ENCODE data around the gene CCND3.

The CCND3 gene

DNA sequence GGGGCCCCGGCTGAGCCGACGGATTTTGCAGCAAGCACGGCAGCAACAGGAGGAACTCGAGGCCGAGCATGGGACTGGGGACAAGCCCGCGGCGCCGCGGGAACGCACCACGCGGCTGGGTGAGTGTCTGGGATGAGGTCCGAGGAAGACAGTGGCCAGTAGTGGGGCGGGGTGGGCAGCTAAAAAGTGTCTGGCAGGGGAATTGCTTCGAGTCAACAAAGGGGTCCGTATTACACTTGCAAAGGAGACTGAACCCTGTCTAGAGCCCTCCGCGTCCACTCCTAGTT is 20.0 kb downstream of the CCND3 start:
- DNase-seq (ENCODE audit: low read depth): no peak

DNA sequence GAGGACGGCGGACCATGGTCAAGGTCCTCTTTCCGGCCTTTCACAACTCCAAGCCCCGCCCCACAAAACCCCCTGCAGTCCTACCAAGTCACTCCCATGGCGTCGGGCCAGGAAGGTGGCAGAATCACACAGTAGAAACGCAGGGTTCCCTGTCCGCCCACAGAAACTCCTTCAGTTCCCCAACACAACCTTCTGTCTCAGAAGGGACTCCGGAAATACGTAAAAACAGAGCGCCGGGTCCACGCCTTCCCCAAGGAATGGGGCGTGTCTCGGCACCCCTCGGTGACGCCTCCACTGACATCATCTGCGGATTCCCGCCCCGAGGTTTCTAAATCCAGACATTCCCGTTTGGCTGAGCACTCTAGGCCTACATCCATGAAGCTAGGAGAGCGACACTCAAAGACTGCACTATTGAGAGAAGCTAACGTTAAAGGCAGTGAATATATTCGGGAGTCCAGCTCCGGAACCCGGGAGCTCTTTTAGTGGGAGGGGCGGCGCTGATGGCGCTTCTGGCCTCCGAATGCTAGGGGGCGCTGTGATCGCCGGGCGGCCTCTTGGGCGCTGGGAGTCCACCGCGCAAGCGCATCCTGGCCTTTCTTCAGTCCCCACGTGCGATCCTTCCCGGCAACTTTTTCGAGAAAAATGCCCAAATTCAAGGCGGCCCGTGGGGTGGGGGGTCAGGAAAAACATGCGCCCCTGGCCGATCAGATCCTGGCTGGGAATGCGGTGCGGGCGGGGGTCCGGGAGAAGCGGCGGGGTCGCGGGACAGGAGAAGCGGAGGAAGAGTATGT is 20.5 kb downstream of the CCND3 start, which contains the start of the genes BYSL and MED20:
Gene BYSL (plus strand): TSS at position 579 of the 791 bp plus-strand sequence. CDS start 64 bp downstream, at position 643.
Gene MED20 (minus strand): TSS at position 219 of the 791 bp plus-strand sequence. CDS start 121 bp downstream, at position 98.
- DNase-seq (ENCODE audit: low read depth): peak; percentile 92

DNA sequence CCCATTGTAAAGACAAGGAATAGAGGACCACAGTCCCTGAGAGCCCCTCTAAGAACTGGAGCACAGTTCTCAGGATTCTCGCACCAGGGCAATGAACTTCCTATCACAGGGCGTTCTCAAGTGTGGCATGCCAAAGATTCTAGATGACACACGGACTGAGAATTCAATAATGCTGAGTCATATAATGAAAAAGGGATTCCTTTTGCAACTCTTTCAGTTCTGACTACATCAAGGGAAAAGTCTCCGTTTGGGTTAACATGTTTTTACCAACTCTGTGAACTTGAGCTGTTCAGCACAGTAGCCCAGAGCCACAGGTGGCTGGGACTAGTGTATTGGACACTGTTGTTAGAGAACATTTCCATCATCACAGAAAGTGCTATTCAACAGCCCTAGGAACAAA is 24.1 kb downstream of the CCND3 start:
- no peak for DNase-seq (ENCODE audit: low read depth)

DNA sequence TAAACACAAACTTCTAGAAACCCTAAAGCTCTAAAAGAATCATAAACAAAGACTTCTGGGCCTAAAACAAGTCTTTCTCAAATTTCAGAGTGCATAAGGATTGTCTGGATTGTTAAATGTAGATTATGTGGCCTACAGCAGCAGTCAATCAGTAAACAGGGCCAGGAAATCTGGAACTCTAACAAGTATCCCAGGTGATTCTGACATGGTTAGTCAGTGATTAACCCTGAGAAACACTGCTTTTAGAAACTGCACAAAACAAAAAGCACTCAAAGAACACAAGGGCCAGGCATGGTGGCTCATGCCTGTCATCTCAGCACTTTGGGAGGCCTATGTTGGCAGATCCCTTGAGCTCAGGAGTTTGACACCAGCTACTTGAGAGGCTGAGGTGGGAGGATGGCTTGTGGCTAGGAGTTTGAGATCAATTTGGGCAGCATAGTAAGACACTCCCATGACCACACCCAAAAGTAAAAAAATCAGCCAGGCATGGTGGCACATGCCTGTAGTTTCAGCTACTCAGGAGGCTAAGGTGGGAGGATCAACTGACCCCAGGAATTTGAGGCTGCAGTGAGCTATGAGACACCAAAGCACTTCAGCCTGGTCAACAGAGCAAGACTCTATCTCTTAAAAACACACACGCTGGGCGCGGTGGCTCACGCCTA is 26.6 kb downstream of the CCND3 start:
- no peak for DNase-seq (ENCODE audit: low read depth)

DNA sequence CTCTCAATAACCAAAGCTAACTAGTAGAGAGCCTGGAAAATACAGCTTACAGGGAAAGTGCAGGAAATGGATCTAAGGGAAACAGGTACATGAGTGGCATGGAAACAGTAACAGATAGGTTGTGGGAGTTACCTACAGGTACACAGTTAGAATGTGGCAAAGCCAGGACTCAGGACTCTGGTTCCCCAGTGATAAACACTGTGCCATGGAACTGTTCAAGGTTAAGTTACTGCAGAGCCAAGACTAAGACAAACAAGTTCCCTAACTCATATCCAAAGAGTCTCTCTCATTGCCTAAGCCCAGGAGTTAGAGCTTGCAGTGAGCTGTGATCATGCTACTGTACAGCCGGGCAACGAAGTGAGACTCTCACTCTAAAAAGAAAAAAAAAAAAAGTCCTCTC is 27.3 kb downstream of the CCND3 start:
- no peak for DNase-seq (ENCODE audit: low read depth)

DNA sequence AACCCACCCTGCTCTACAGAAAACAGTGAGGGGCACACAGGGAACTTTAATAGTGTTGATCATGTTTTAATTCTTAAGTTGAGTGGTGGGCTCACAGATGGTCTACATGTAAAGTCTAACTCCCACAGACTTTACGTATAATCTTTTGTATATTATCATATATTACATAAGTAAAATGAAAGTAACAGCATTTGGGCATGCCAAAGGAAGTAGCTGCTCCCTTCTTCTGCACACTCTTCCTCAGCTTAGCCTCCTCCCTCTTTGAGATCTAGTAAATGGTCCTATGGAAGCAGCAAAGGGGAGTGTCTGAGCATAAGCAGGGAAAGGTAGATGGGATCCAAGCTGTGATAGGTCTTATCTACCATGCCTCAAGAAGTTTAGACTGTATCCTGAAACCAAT is 31.9 kb downstream of the CCND3 start:
- DNase-seq (ENCODE audit: low read depth): no peak

DNA sequence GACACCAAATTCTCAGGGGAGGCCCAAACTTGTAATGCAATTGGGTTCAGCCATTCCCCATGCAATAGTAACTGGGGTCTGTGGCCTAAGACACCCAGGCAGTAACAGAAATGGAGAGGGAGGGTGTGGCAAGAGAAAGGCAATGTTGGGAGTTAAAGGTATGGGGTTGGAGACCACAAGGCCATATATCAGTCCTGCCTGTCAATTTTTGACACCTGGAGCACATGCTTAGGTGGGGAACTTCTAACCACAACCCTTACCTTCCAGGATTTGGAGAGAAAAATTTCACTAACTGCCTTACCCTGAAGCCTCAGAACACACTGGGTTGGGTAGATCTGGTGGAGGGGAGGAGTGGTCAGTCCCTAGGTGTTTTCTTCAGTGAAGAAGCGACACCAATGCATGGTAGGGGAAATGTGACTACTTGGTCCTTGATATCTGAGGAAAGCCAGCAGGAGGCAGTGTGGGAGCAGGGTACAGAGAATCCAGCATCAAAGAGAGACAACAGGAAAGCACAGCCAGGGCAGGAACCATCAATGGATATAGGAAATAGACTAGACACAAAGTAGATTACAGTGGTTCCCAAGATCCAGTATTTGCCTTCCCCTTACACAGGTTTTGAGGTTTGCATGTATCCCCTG is 39.6 kb downstream of the CCND3 start:
- DNase-seq (ENCODE audit: low read depth): peak; percentile 37

DNA sequence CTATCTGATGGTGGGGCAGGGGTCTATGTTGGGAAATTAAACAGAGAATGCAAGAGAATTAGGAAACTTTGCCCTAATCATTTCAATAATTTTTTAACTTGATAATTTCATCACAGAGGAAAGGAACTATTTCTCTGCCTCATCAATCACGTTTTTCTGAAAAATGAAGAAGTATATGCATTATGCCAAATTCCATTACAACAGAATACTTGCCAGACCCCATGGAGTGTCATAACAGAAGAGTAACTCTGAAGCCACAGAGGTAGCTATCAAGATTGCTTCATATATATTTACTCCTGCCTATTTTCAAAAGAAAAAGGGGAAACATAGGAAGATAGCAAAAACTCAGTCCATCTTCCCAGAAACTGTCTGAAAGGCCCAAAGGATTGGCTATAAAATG is 40.7 kb downstream of the CCND3 start:
- DNase-seq (ENCODE audit: low read depth): no peak

DNA sequence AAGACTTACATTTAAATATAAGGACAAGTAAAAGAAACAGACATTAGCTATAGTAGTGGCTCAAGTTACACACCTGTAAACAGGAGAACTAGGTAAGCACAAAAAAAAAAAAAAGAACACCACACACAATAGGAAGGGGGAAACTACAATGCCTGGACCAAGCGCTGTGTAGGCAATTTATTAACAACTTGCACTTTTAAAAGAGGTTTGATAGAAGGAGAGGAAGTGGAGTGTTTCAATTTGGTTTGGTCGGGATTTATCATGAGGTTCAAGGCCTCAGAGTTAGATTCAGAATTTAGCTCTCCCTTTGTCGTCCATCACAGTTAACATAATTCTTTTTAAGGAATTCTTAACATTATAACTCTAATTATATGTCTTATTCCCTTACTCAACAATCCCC is 45.3 kb downstream of the CCND3 start:
- no peak for DNase-seq (ENCODE audit: low read depth)

DNA sequence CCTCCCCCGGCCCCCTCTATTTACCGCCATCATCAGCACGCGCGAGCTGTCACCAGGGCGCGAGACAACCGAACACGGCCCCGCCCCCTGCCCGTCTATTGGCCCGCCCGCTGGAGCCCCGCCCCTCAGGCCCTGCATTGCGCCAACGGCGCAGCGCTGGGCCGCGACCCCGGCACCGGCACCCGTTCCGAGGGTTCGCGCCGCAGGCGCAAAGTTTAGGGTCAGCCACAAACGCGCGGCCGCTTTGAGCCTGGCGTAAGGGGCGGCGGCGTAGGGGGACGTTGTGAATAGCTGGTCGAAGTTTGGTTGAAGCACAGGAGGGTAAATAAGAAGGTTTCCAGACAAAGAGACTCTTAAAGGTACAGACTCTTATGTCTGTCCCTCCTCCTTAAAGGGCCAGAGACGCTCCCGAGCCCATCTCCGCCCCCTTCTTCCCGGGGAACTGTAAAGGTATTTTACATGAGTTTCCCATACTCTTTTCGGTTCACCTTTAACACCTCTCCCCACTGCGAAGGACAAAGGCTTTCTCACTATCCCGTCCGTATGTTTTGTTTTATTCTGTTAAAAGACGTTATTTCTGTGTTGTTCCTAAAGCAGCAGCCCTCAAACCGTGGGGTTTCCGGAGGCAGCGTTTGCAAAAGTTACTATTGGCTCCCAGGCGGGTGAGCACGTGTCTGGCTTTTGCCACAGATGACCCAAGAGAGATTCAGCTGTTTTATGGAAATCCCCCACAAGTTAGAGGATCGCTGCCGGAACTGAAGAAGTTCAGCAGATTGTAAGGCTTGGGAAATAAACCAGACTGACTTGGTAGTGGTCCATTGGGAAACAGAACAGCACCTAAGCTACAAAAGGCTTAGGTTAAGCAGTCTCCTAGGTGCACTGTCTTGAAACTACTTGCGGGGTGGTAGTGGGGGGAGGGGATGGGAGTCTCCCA is 46.0 kb downstream of the CCND3 start, which contains the start of gene USP49:
Gene USP49 (minus strand): TSS at position 76 of the 934 bp plus-strand sequence. CDS start 88,392 bp downstream, outside the sequence.
- DNase-seq (ENCODE audit: low read depth): peak; percentile 89

DNA sequence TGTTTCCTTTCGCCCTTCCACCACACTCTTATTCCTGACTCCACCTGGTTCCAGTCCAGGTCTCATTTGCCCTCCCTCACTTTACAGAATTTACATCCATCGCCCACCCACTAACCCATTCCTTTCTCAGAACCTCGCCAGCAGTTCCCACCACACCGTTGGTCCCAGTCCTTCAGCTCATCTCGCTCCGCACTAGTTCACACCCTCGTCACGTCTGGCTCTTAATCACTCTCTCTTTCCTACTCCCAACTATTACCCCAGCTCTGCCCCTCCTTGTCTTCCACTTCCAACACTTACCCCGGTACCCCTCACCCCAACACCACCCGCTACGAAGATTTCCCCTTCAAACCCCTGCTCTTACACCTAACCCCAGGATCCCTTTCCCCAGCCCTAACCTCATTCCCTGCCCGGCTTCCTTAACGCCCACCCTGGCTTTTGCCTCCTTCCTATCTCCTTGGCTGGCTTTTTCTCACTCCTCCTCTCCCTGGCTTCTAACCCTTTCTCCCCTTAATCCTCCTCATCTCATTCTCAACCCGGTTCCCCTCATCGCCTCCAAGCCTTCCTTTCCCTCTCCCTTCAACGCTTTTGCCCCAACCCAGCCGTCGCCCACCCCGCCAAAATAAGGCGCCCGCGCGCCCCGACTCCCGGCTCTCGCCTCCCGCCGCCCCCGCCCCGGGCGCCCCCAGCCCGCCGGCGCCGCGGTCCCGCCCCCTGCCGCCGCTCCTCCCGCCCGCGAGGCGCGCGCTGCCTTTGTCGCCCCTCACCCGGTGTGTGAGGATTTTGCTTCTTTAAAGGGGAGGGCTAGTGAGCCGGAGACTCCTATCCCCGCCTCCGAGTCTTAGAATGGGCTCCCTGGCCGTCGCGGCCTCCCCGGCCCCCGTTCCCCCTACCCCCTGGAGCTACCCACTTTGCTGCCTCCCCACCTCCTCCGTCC is 47.0 kb downstream of the CCND3 start:
- DNase-seq (ENCODE audit: low read depth): no peak

DNA sequence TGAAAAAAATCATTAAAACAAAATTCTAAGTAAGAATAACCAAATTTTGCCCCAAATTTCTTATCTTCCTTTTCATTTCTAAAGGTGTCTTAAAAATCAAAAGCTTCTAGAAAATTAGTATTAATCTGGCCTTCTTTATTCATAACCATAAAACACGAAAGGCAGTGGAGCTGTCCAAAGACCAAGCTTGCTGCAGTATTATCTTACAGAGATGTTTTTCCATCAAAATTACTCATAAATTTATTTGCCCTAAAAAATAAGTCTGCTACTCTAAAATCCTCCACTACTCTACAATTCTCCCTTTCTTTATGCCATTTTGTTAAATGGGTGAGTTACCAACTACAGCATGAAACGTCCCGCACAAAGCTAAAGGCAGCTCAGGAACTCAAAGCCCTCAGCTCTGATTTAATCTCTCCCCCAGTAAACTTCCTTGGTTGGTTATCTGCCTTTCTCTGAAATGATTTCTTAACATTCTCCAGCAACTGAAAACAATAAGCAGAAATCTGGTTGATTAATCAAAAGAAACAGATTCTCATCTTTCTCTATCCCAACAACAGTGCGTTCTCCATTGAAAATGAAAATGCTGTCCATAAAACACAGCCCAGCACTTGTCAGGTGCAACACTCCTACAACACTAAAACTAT is 48.6 kb downstream of the CCND3 start:
- DNase-seq (ENCODE audit: low read depth): no peak

DNA sequence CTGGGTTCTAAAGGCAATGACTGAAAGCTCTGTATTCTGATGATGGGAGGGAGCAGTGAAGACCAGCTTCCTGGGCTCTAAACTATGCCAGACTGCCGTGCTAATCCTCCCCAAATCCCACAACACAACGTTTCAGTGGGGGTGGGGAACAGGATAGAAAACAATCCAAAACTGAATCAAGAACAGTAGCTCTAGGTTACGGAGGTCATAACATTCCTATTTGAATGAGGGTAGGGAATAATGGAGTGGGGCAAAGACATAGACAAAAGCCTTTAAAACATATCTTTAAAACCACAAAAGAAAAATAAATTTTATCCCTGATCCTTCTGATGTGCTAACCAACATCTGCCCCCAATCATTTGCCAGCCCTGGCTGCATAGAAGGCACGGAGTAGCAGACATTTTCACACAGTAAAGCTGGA is 54.3 kb downstream of the CCND3 start:
- DNase-seq (ENCODE audit: low read depth): no peak

DNA sequence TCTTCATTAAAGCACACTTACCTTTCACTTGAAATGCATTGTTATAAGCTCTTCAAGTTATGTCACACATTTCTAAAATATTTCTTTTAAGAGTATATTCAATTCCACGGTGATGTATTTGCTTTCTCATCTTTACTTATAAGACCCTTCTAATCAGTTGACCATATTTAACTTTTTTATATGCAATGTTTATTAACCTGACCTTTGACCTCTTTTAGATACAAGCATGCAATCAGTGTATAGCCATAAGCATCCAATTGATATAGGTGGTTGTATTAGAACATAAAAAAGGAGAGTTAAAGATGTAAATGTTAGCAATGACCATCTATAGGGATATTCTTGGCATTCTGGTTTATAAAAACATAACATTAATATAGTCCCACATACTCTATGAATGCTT is 55.7 kb downstream of the CCND3 start:
- DNase-seq (ENCODE audit: low read depth): no peak

DNA sequence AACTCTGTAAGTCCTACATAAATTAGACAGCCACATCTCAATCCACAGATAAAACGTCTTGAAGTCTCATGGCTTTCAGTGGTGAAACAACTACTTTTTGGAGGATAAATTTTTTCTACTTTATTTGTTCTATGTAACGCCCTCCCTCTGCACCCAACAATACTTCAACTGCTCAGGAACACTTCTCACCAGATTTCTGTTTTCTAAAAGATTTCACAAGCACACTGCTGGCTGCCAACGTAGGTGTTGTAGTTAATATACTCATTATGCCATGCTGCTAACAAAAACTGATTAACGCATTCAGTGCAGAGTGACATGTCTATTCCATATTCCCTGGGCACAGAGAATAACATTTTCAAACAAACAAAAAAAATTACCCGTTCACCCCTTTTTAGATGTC is 56.7 kb downstream of the CCND3 start:
- DNase-seq (ENCODE audit: low read depth): no peak
